Coronary artery (tissue), 2 donors: Measurements from ENCODE around the gene LARP4B.

ENCODE experiments used
- DNase-seq: peaks from one replicate; pipeline ENCODE4 v3.0.0-alpha.2; 2017; ENCODE audit warnings: low spot score
- H3K27ac ChIP-seq, 2 donors: fragments of 200-600 bp; sonication (generic); one replicate each; pipeline ENCODE4 v1.5.1; 2016 to 2019
- H3K4me3 ChIP-seq: fragments of 200-600 bp; sonication (generic); 2 replicates; pipeline ENCODE4 v1.5.1; 2016; ENCODE audit warnings: mild to moderate bottlenecking, moderate library complexity
- CTCF ChIP-seq: fragments of 200-600 bp; sonication (generic); IDR thresholded peaks from one replicate; pipeline ENCODE4 v1.5.1; 2019; ENCODE audit warnings: antibody characterized with exemption

The LARP4B gene

GRCh38 chr10:805620-806305 lies 125.7 kb downstream of the LARP4B start:
- Histone ChIP-seq H3K27ac (no peak overlapping the region), H3K4me3 (no peak overlapping the region)
- no peak for TF ChIP-seq CTCF
- DNase-seq, result peak; percentile 69

DNA sequence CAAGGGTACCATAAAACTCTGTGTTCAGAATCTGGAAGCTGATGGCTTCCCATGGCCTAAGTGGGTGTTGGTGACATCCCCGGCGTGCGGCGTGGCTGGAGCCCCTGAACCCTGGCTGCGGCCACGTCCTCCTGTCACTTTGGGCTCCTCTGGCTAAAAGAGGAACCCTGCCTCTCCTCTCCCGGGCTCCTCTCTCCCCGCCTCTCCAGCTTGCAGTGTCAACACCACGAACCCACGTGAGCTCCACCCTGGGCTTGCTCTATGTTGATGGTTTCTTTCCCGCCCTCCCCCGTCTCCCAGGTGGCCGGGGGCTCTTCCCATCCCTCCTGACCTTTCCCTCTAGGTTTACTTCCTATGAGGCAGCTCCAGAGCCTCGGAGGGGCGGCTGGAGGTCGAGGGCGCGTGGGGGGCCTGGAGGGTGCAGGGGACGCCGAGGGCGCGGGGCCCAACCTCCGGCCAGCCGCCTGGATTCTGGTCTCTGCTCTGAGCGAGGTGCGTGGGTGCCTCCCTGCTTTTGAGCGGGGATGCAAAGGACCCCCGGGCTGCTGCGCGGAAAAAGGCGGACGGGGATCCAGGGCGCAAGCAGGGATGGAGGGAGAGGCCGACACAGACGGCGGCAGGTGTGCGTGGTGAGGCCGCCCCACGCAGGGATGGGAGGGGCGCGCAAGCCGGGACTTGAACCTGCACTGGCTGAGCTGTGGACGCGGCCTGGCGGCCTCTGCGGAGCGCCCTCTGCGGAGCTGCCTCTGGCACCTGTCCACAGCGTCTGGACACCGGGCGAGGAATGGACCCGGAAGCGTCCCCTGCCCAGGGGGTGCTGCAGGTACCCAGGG lies 126.5 kb downstream of the LARP4B start:
- no peak for TF ChIP-seq CTCF
- peak; percentile 68 for DNase-seq
- no peak overlapping the region for H3K4me3 ChIP-seq
- H3K27ac ChIP-seq, result no peak overlapping the region

DNA sequence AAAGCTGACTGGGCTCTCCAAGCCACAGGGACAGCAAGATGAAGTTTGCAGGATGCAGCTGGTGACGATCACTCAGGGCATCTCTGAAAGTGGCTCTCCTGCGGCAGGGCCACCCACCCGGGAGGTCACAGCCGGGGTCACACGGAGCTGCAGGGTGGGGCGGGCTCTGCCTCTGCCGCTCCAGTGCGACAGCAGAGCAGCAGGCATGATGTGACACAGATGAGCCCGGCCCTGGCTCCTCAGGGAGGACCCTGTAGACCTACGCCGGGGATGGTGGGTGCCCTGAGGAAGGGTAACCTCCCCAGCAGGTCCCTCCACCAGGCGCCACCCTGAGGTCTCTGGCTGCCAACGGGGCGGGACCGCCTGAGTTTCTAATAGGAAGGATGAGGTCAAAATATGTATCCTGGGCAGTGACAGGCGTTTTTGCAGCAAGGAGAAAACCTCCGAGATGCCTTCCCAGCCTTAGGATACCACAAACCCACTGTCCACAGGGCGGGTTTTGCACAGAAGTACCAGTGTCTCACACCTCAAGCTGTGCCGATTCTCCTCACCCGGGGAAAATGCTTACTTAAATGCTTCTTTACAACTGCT lies 127.2 kb downstream of the LARP4B start:
- DNase-seq, result peak; percentile 65
- no peak overlapping the region for H3K27ac ChIP-seq
- no peak for TF ChIP-seq CTCF
- H3K4me3 ChIP-seq, result no peak overlapping the region

- peak; percentile 66 for DNase-seq
- Histone ChIP-seq H3K27ac (no peak overlapping the region), H3K4me3 (no peak overlapping the region)
- no peak for TF ChIP-seq CTCF
These were observed 128.3 kb downstream of the LARP4B start for GRCh38 chr10:803041-803741.

GRCh38 chr10:802506-802905 lies 129.0 kb downstream of the LARP4B start:
- TF ChIP-seq CTCF, result no peak
- H3K27ac ChIP-seq, result no peak overlapping the region
- H3K4me3 ChIP-seq, result no peak overlapping the region
- DNase-seq, result peak; percentile 56

DNA sequence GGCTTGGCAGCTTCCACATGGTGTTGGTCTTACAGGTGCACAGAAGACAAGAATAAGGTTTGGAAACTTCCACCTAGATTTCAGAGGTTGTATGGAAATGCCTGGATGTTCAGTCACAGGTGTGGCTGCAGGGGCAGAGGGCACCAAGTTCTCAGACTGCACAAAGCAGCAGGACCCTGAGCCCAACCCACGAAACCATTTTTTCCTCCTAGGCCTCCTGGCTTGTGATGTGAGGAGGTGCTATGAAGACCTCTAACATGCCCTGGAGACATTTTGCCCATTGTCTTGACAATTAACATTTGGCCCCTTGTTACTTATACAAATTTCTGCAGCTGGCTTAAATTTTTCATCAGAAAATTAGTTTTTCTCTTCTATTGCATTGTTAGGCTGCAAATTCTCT lies 134.3 kb downstream of the LARP4B start:
- DNase-seq, result peak; percentile 3
- Histone ChIP-seq H3K4me3 (no peak overlapping the region), H3K27ac (no peak overlapping the region)
- no peak for TF ChIP-seq CTCF
